ENCODE data around the gene GULP1.

Gene GULP1

GRCh38 chr2:188576006-188576405, 284.3 kb downstream of the GULP1 start:
- DNase-seq (ENCODE audit: low read depth): no peak
- in situ Hi-C loops (cut with HindIII; ENCODE audit: low sequenced_read_pairs): no loop called here
- no peak overlapping the region for H3K4me3 ChIP-seq (ENCODE audit: low read depth, low read length)
- TF ChIP-seq CTCF (IDR thresholded peaks at IDR 0.05; ENCODE audit: low read depth, low read length, missing control alignments): no peak

GRCh38 chr2:188576651-188577050, 285.0 kb downstream of the GULP1 start:
- no peak overlapping the region for H3K4me3 ChIP-seq (ENCODE audit: low read depth, low read length)
- peak; percentile 59 for DNase-seq (ENCODE audit: low read depth)
- in situ Hi-C loops (cut with HindIII; ENCODE audit: low sequenced_read_pairs): no loop called here

GRCh38 chr2:188577231-188577630, 285.6 kb downstream of the GULP1 start:
- in situ Hi-C loops (cut with HindIII; ENCODE audit: low sequenced_read_pairs): no loop called here
- DNase-seq (ENCODE audit: low read depth): no peak
- TF ChIP-seq CTCF (IDR thresholded peaks at IDR 0.05; ENCODE audit: low read depth, low read length, missing control alignments): no peak
- H3K4me3 ChIP-seq (ENCODE audit: low read depth, low read length): no peak overlapping the region

More at GRCh38 chr2:188576651-188577050, 285.0 kb downstream of the GULP1 start:
- TF ChIP-seq CTCF (IDR thresholded peaks at IDR 0.05; ENCODE audit: low read depth, low read length, missing control alignments): no peak

- DNase-seq (ENCODE audit: low read depth): no peak
- in situ Hi-C loops (cut with HindIII; ENCODE audit: low sequenced_read_pairs): no loop called here
- no peak overlapping the region for H3K4me3 ChIP-seq (ENCODE audit: low read depth, low read length)
- no peak for TF ChIP-seq CTCF (IDR thresholded peaks at IDR 0.05; ENCODE audit: low read depth, low read length, missing control alignments)
Measured at GRCh38 chr2:188580738-188581137, 289.1 kb downstream of the GULP1 start.

GRCh38 chr2:188582211-188582610, 290.5 kb downstream of the GULP1 start:
- H3K4me3 ChIP-seq (ENCODE audit: low read depth, low read length): no peak overlapping the region
- DNase-seq (ENCODE audit: low read depth): no peak
- in situ Hi-C loops (cut with HindIII; ENCODE audit: low sequenced_read_pairs): no loop called here
- no peak for TF ChIP-seq CTCF (IDR thresholded peaks at IDR 0.05; ENCODE audit: low read depth, low read length, missing control alignments)

GRCh38 chr2:188588235-188588634, 296.6 kb downstream of the GULP1 start:
- in situ Hi-C loops (cut with HindIII; ENCODE audit: low sequenced_read_pairs): no loop called here
- no peak for DNase-seq (ENCODE audit: low read depth)
- no peak for TF ChIP-seq CTCF (IDR thresholded peaks at IDR 0.05; ENCODE audit: low read depth, low read length, missing control alignments)
- no peak overlapping the region for H3K4me3 ChIP-seq (ENCODE audit: low read depth, low read length)

GRCh38 chr2:188596054-188596453, 304.4 kb downstream of the GULP1 start:
- H3K4me3 ChIP-seq (ENCODE audit: low read depth, low read length): no peak overlapping the region
- no peak for TF ChIP-seq CTCF (IDR thresholded peaks at IDR 0.05; ENCODE audit: low read depth, low read length, missing control alignments)
- no peak for DNase-seq (ENCODE audit: low read depth)
- in situ Hi-C loops (cut with HindIII; ENCODE audit: low sequenced_read_pairs): no loop called here

Measured in astrocyte of the cerebellum (primary cell).